ENCODE measurements around the gene MAPT. TPM values are rescaled to one million over a fixed set of nuclear protein-coding genes. Genes with fewer than 3 reads are reported as not detected.

Gene MAPT
- total and polyA plus RNA-seq, 2 of the 13 experiments (the other 11 are each of a cell fraction or from before 2014, with no cell fraction given) = 2.1 to 2.8 TPM

DNA sequence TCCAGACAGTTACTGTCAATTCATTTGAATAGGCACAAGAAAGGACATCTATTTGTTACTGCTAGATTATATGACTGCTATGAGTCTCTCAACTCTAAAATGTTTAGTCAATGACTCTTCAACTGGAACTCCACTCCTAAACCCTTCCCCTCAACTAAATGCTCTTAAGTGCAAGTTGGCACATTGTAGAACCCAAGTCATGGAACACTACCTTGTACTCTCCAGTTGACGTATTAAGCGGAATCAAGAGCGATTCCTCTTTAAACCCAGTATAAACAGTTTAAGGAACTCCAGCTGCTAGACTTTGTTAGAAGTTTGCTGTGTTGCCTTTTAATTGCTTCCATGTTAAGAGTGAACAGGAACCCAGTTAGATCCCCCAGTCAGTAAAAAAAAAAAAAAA, 149.3 kb downstream of the MAPT start:
- no peak overlapping the region for H3K27ac ChIP-seq (ENCODE audit: extremely low read length, insufficient read depth, low read length)
- intact Hi-C loops (cut with micrococcal nuclease; ENCODE audit: unreplicated experiment) = loop anchor here (1.0 kb wide), 2 partner anchors 41 to 149 kb away; no protein-coding TSS in a partner anchor
- TF ChIP-seq FOSL1 (CRISPR knock-in tag; IDR thresholded peaks at IDR 0.05; ENCODE audit: borderline replicate concordance) (no peak), GATAD1 (CRISPR knock-in tag; IDR thresholded peaks at IDR 0.05) (no peak), MXI1 (IDR thresholded peaks at IDR 0.05; ENCODE audit: borderline replicate concordance, low read depth, low read length) (no peak), ZMYM2 (CRISPR knock-in tag; IDR thresholded peaks at IDR 0.05) (no peak), ZMYM4 (CRISPR knock-in tag; IDR thresholded peaks at IDR 0.05) (0 out of 2 replicates have a peak, but pooled peaks have one; percentile 0), ZNF75D (CRISPR knock-in tag; IDR thresholded peaks at IDR 0.05; ENCODE audit: borderline replicate concordance) (no peak)
- TF ChIP-seq, protein P1, sequence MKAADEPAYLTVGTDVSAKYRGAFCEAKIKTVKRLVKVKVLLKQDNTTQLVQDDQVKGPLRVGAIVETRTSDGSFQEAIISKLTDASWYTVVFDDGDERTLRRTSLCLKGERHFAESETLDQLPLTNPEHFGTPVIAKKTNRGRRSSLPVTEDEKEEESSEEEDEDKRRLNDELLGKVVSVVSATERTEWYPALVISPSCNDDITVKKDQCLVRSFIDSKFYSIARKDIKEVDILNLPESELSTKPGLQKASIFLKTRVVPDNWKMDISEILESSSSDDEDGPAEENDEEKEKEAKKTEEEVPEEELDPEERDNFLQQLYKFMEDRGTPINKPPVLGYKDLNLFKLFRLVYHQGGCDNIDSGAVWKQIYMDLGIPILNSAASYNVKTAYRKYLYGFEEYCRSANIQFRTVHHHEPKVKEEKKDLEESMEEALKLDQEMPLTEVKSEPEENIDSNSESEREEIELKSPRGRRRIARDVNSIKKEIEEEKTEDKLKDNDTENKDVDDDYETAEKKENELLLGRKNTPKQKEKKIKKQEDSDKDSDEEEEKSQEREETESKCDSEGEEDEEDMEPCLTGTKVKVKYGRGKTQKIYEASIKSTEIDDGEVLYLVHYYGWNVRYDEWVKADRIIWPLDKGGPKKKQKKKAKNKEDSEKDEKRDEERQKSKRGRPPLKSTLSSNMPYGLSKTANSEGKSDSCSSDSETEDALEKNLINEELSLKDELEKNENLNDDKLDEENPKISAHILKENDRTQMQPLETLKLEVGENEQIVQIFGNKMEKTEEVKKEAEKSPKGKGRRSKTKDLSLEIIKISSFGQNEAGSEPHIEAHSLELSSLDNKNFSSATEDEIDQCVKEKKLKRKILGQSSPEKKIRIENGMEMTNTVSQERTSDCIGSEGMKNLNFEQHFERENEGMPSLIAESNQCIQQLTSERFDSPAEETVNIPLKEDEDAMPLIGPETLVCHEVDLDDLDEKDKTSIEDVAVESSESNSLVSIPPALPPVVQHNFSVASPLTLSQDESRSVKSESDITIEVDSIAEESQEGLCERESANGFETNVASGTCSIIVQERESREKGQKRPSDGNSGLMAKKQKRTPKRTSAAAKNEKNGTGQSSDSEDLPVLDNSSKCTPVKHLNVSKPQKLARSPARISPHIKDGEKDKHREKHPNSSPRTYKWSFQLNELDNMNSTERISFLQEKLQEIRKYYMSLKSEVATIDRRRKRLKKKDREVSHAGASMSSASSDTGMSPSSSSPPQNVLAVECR (CRISPR knock-in tag; IDR thresholded peaks at IDR 0.05; ENCODE audit: borderline replicate concordance) = 0 out of 2 replicates have a peak, but pooled peaks have one; percentile 3
- TF ChIP-seq, protein P2, sequence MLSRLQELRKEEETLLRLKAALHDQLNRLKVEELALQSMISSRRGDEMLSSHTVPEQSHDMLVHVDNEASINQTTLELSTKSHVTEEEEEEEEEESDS (CRISPR knock-in tag; IDR thresholded peaks at IDR 0.05; ENCODE audit: borderline replicate concordance) = no peak
- peaks cover 43 to 86% of the 10 kb centered on the region in 2 experiments for H3K36me3 ChIP-seq (replicated peaks in 1 of 2; ENCODE audit: control insufficient read depth in 1 of 2, insufficient read depth in 2 of 2, low read length in 2 of 2)
- H3K9ac ChIP-seq (ENCODE audit: insufficient read depth, low read depth, low read length) = no peak overlapping the region
- in situ Hi-C loops (cut with HindIII; ENCODE audit: extremely low pct_ligation_motif_present, low pct_unique_long_range_greater_than_20kb) = loop anchor here (5.0 kb wide), 1 partner anchor 41 kb away; no protein-coding TSS in a partner anchor
- no peaks in the 10 kb centered on the region for H3K9me3 ChIP-seq (ENCODE audit: low read length)
- 98% methylated on average over 3 of the region's 3 CpGs for WGBS (ENCODE audit: low lambda C conversion rate)
- H3K4me3 ChIP-seq (replicated peaks in 1 of 3; ENCODE audit: insufficient read depth in 1 of 3, low read depth in 2 of 3, low read length in 3 of 3) = no peak overlapping the region
- ATAC-seq (no peak), FAIRE-seq (no peak), DNase-seq (ENCODE audit: low spot score) (no peak)
- H3K4me2 ChIP-seq (ENCODE audit: low read depth, low read length) = no peak overlapping the region
- H3K27me3 ChIP-seq (ENCODE audit: control insufficient read depth in 1 of 2, insufficient read depth in 2 of 2, low read length in 2 of 2) = no peaks in the 10 kb centered on the region
- POLR2A ChIA-PET = no interaction called here
- H3K79me2 ChIP-seq (ENCODE audit: insufficient read depth, low read length) = peaks cover 3% of the 10 kb centered on the region
- H2AFZ ChIP-seq (ENCODE audit: low read length) = no peak overlapping the region
- BruUV-seq (replicated peaks) = no TSS peak
- peaks cover 12% of the 10 kb centered on the region; the same call in 1 of the 2 replicates for H3K4me1 ChIP-seq (ENCODE audit: insufficient read depth, low read length)
- CTCF ChIA-PET (ENCODE audit: low intra/inter-chr PET ratio, low total read pairs) = interaction anchor here (1.2 to 2.9 kb wide), 5 partner anchors 18 to 169 kb away, joined by 3 to 37 read pairs (median 6); partner anchors contain the start of gene KANSL1
- H4K20me1 ChIP-seq (ENCODE audit: insufficient read depth, low read length) = 0 out of 2 replicates have a peak, but pooled peaks cover 4% of the 10 kb centered on the region

Measured in HepG2 (cell line).